SU-DHL-6 (cell line): ENCODE data around the gene SRRM2.

Source experiments
- EZH2phosphoT487 ChIP-seq: fragments of 200-600 bp; sonication (generic), shearing (Covaris generic); conservative IDR thresholded peaks from 2 replicates; pipeline ENCODE4 v1.6.1; 2018; ENCODE audit warnings: mild to moderate bottlenecking, antibody characterized with exemption, low read length, moderate library complexity, mixed read lengths
- TF ChIP-seq, protein P1 (sequence below): fragments of 200-600 bp; sonication (generic); IDR thresholded peaks from one replicate; pipeline ENCODE4 v1.5.1; 2017; ENCODE audit warnings: antibody characterized with exemption, mild to moderate bottlenecking, low read length, moderate library complexity; ENCODE audit not compliant: insufficient read depth, poor library complexity, severe bottlenecking

- TF ChIP-seq, protein P1, sequence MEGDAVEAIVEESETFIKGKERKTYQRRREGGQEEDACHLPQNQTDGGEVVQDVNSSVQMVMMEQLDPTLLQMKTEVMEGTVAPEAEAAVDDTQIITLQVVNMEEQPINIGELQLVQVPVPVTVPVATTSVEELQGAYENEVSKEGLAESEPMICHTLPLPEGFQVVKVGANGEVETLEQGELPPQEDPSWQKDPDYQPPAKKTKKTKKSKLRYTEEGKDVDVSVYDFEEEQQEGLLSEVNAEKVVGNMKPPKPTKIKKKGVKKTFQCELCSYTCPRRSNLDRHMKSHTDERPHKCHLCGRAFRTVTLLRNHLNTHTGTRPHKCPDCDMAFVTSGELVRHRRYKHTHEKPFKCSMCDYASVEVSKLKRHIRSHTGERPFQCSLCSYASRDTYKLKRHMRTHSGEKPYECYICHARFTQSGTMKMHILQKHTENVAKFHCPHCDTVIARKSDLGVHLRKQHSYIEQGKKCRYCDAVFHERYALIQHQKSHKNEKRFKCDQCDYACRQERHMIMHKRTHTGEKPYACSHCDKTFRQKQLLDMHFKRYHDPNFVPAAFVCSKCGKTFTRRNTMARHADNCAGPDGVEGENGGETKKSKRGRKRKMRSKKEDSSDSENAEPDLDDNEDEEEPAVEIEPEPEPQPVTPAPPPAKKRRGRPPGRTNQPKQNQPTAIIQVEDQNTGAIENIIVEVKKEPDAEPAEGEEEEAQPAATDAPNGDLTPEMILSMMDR, result no peak
- TF ChIP-seq EZH2phosphoT487, result no peak
Measured at GRCh38 chr16:2799859-2800226, 47.4 kb downstream of the SRRM2 start.
